Central memory CD8-positive, alpha-beta T cell (primary cell): ENCODE data around the gene COL4A2.
"Not testable (repeated sequence)": the region's sequence is repeated elsewhere in the genome, so short reads cannot be mapped to it uniquely, and the experiment has no call there.

Experiments
- ATAC-seq: fragments of 150-1000 bp; cut with Tn5 transposase; replicated peaks from 2 replicates; pipeline ENCODE4 v1.10.0; 2022; ENCODE audit warnings: mild to moderate bottlenecking, moderate FRiP score, moderate number of reproducible peaks; ENCODE audit not compliant: poor library complexity, severe bottlenecking; ENCODE audit errors: extremely low read depth
- DNase-seq, 2 donors: peaks; one replicate each; pipeline ENCODE4 v3.0.0; 2021; ENCODE audit warnings: low spot score in 2 of 2
- H3K27ac Mint-ChIP-seq: one replicate; pipeline ENCODE4 v1.8.0; 2022; ENCODE audit warnings: low read depth, mild to moderate bottlenecking, moderate library complexity, mixed read lengths
- H3K27me3 Mint-ChIP-seq: one replicate; pipeline ENCODE4 v1.8.0; 2022; ENCODE audit warnings: mixed read lengths
- H3K36me3 Mint-ChIP-seq: one replicate; pipeline ENCODE4 v1.8.0; 2022; ENCODE audit warnings: mild to moderate bottlenecking, moderate library complexity, mixed read lengths; ENCODE audit not compliant: insufficient read depth
- H3K4me1 Mint-ChIP-seq: one replicate; pipeline ENCODE4 v1.8.0; 2022; ENCODE audit warnings: mixed read lengths
- H3K4me3 Mint-ChIP-seq: one replicate; pipeline ENCODE4 v1.8.0; 2022; ENCODE audit warnings: mild to moderate bottlenecking, moderate library complexity, mixed read lengths
- H3K9me3 Mint-ChIP-seq: one replicate; pipeline ENCODE4 v1.8.0; 2022; ENCODE audit warnings: mixed read lengths

Gene COL4A2

GRCh38 chr13:110388108-110388943 is 81.2 kb downstream of the COL4A2 start:
- no peak for ATAC-seq
- Mint-ChIP-seq H3K36me3 (no peaks in the 10 kb centered on the region), H3K4me3 (no peak overlapping the region), H3K4me1 (no peaks in the 10 kb centered on the region), H3K27ac (no peak overlapping the region), H3K27me3 (peaks cover 65% of the 10 kb centered on the region), H3K9me3 (no peaks in the 10 kb centered on the region)
- DNase-seq, result no peak

DNA sequence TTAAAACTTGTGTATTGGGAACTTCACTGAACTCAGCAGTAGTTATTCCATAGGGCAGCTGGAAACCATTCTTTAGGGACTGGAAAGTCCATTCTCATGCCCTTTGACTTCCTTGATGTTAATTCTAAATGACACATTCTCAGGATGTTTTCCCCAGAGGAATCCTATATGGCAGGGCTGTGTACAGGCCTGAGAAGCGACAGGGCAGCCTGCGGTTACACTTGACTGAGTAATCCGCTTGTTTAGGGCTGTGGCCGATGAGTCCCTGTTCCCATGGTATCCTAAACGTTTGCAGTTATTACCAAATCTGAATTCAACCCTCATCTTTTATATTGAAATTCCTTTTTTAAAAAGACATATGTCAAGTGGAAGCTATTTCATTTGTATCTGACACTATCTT is 83.5 kb downstream of the COL4A2 start:
- Mint-ChIP-seq H3K36me3 (no peaks in the 10 kb centered on the region), H3K4me1 (no peaks in the 10 kb centered on the region), H3K9me3 (no peaks in the 10 kb centered on the region), H3K27ac (no peak overlapping the region), H3K4me3 (no peak overlapping the region), H3K27me3 (peaks cover 50% of the 10 kb centered on the region)
- DNase-seq (no peak), ATAC-seq (no peak)

DNA sequence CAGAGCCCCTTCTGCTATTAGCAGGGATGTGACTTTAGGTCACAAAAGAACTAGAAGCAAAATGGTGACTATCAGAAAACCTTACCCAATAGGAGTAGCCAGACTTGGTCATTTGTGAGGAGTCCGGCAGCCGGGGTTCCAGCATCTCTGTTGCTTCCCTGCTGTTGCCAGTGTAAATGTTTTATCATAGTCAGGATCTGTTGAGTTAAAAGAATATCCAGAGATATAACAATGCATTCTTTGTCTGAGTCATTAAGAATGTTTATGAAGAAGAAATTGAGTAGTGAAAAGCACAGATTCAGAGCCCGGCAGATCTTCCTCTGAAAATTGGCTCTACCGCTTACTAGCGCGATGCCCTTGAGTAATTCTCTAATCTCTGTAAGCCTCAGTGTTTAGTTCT is 84.2 kb downstream of the COL4A2 start:
- Mint-ChIP-seq H3K27ac (no peak overlapping the region), H3K36me3 (no peaks in the 10 kb centered on the region), H3K27me3 (peaks cover 50% of the 10 kb centered on the region), H3K4me1 (no peaks in the 10 kb centered on the region), H3K4me3 (no peak overlapping the region), H3K9me3 (no peaks in the 10 kb centered on the region)
- ATAC-seq (no peak), DNase-seq (no peak)

DNA sequence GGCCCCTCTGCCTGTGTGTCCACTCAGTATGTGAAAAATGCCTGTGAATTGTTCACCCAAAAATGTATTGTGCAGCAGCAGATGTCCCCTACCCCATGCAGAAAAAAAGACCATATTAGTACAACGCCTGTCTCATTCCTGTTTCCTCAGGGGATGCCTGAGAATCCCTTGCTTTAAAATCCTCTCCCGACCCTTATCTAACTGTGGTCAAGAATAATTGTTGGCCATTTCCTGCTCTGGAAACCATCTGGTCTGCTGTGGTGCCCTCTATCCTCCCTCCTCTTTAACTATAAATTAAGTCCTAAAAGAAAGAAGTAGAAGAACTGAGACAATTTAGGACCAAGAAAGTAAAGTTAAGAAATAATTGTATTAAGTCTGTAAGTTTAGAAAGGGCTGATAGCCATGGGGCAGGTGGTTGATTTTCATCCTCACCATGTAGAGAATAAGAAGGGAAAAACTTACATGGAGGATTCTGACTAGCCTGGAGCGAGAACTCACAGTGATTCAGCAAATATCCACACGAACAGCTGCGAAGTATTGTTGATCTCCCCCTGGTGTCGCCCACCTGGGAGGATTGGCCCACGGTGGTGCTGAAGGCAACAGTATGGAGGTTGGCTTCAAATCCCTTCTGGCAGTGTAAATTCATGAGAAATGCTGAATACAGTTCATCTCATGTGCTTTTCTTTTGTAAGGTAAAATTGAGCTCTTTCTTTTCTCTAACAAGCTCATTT is 85.6 kb downstream of the COL4A2 start:
- Mint-ChIP-seq H3K4me1 (no peaks in the 10 kb centered on the region), H3K36me3 (no peaks in the 10 kb centered on the region), H3K27ac (no peak overlapping the region), H3K9me3 (no peaks in the 10 kb centered on the region), H3K27me3 (peaks cover 64% of the 10 kb centered on the region), H3K4me3 (no peak overlapping the region)
- ATAC-seq (no peak), DNase-seq (no peak)

DNA sequence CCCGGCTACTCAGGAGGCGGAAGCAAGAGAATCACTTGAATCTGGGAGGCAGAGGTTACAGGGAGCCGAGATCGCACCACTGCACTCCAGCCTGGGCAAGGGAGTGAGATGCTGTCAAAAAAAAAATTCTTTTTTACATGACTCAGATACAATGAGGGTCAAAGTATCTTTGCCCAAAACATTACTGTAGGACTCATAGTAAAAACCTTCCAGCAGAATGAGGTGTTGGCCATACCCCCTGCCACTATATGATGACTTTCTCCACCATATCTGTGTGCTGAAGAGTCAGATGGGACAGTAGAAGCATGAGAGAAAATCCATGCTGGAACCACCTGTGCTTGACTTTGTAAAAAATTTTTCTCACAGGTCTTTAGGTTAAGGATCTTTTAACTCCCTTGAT is 86.7 kb downstream of the COL4A2 start:
- ATAC-seq (no peak), DNase-seq (no peak)
- no peaks in the 10 kb centered on the region for H3K9me3 Mint-ChIP-seq
- H3K27me3 Mint-ChIP-seq, result peaks cover 65% of the 10 kb centered on the region
- H3K4me1 Mint-ChIP-seq, result no peaks in the 10 kb centered on the region
- no peak overlapping the region for H3K27ac Mint-ChIP-seq
- H3K36me3 Mint-ChIP-seq, result no peaks in the 10 kb centered on the region
- H3K4me3 Mint-ChIP-seq, result no peak overlapping the region

GRCh38 chr13:110394371-110394841 is 87.3 kb downstream of the COL4A2 start:
- peaks cover 65% of the 10 kb centered on the region for H3K27me3 Mint-ChIP-seq
- H3K4me1 Mint-ChIP-seq, result no peaks in the 10 kb centered on the region
- ATAC-seq (no peak), DNase-seq (no peak)
- no peaks in the 10 kb centered on the region for H3K36me3 Mint-ChIP-seq
- no peaks in the 10 kb centered on the region for H3K9me3 Mint-ChIP-seq
- H3K27ac Mint-ChIP-seq, result no peak overlapping the region
- no peak overlapping the region for H3K4me3 Mint-ChIP-seq

GRCh38 chr13:110395616-110396015 is 88.5 kb downstream of the COL4A2 start:
- DNase-seq, H3K27ac Mint-ChIP-seq, H3K9me3 Mint-ChIP-seq, H3K4me1 Mint-ChIP-seq, H3K4me3 Mint-ChIP-seq, H3K36me3 Mint-ChIP-seq, ATAC-seq: not testable (repeated sequence)
- H3K27me3 Mint-ChIP-seq, result peaks cover 66% of the 10 kb centered on the region

DNA sequence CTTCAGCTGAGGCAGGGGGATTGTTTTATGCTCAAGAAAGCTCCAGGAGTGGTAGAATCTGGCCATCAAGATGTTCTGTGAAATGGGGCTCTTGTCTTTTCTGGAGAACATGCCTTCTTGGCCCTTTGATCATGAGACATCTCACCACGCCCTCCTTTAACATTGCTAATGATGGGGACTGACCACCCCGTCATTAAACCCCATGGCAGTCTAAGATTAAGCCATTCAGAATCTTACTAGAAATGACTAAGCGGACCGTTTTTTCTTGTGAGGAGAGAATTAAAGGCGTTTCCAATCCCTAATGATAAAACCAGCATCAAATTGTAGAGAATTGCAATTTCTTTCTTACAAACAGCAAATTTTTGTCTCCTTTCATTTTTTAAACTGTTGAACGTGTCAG is 89.4 kb downstream of the COL4A2 start:
- no peak overlapping the region for H3K4me3 Mint-ChIP-seq
- no peak overlapping the region for H3K27ac Mint-ChIP-seq
- H3K4me1 Mint-ChIP-seq, result no peaks in the 10 kb centered on the region
- peaks cover 66% of the 10 kb centered on the region for H3K27me3 Mint-ChIP-seq
- no peaks in the 10 kb centered on the region for H3K9me3 Mint-ChIP-seq
- ATAC-seq, result no peak
- no peaks in the 10 kb centered on the region for H3K36me3 Mint-ChIP-seq
- no peak for DNase-seq

DNA sequence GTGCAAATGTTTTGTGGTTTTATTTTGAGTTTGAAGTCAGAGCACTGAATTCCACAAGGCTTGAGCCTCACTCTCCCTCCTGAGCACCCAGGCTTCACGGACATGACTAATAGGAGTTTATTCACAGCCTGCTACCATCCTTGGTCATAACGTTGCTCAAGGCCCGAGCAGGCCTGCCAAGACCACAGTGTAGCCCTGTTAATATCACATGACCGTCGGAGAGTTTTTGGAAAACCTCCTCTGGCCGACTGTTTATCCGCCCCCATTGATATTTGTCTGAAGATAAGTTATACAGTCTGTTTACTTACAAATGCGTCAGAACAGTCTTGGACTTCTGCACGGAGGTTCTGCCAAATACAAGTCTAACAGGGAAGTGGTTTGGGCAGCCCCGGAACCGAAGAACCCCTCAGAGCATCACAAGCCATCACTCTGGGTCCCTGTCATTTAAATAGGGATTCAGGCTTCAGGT is 89.9 kb downstream of the COL4A2 start:
- DNase-seq, result no peak
- peaks cover 66% of the 10 kb centered on the region for H3K27me3 Mint-ChIP-seq
- no peaks in the 10 kb centered on the region for H3K4me1 Mint-ChIP-seq
- no peak overlapping the region for H3K4me3 Mint-ChIP-seq
- H3K9me3 Mint-ChIP-seq, result no peaks in the 10 kb centered on the region
- no peaks in the 10 kb centered on the region for H3K36me3 Mint-ChIP-seq
- no peak overlapping the region for H3K27ac Mint-ChIP-seq
- no peak for ATAC-seq

- Mint-ChIP-seq H3K4me1 (no peaks in the 10 kb centered on the region), H3K36me3 (no peaks in the 10 kb centered on the region), H3K9me3 (no peaks in the 10 kb centered on the region), H3K27me3 (peaks cover 66% of the 10 kb centered on the region), H3K27ac (no peak overlapping the region), H3K4me3 (no peak overlapping the region)
- ATAC-seq (no peak), DNase-seq (no peak)
Measured at GRCh38 chr13:110397436-110398115, 90.5 kb downstream of the COL4A2 start.

DNA sequence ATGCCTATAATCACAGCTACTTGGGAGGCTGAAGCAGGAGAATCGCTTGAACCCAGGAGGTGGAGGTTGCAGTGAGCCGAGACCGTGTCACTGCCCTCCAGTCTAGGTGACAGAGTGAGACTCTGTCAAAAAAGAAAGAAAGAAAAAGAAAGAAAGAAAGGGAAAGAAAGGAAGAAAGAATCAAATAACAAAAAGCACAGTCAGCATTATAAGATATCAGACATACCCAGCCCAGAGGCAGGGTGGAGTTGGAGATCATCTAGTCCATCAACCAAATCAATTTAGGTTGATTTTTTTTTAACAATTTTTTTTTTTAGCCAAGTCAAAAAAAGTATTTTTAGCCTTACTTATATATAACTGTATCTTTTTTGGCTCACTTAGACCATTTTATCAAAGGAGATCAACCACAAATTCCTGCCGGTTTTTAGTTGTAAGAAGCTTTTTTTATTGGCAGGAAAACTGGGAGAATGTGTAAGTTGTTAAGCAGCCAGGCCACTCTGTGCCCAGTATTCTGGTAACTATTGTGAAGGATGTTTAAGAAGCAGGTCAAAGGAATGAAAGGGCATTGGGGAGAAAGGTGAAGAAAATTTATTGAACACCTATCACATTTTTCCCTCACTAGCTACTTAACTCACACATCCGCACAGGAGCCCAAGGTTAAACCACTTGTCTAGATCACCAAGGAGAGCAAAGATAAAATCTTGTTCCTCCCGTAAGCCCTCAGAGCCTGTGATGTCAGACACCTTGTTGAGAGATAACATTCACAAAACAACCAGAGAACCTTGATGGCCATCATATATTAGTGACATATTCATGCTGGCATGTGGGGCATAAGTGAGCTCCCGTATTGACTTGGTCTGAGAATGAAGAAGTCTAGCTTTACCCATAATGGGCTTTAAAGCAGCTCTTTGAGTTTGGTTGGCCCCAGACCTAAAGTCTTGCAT is 91.8 kb downstream of the COL4A2 start:
- Mint-ChIP-seq H3K27ac (no peak overlapping the region), H3K4me1 (no peaks in the 10 kb centered on the region), H3K36me3 (no peaks in the 10 kb centered on the region), H3K9me3 (no peaks in the 10 kb centered on the region), H3K4me3 (no peak overlapping the region), H3K27me3 (peaks cover 74% of the 10 kb centered on the region)
- ATAC-seq (no peak), DNase-seq (no peak)

GRCh38 chr13:110399801-110400200 is 92.7 kb downstream of the COL4A2 start:
- no peaks in the 10 kb centered on the region for H3K36me3 Mint-ChIP-seq
- H3K9me3 Mint-ChIP-seq, result no peaks in the 10 kb centered on the region
- peaks cover 84% of the 10 kb centered on the region for H3K27me3 Mint-ChIP-seq
- H3K27ac Mint-ChIP-seq, result no peak overlapping the region
- H3K4me3 Mint-ChIP-seq, result no peak overlapping the region
- DNase-seq (no peak), ATAC-seq (no peak)
- no peaks in the 10 kb centered on the region for H3K4me1 Mint-ChIP-seq
